Heart right ventricle (tissue), 16 donors: Measurements from ENCODE around the gene PLEKHM3. TPM values are rescaled to one million over a fixed set of nuclear protein-coding genes. Genes with fewer than 3 reads are reported as not detected.
"Not testable (repeated sequence)": the region's sequence is repeated elsewhere in the genome, so short reads cannot be mapped to it uniquely, and the experiment has no call there.

ENCODE experiments used
- ATAC-seq, 8 donors: fragments of 200-7000 bp; cut with Tn5 transposase; one replicate each; pipeline ENCODE4 v1.9.1; 2020; ENCODE audit warnings: mild to moderate bottlenecking in 8 of 8, moderate library complexity in 8 of 8, moderate number of reproducible peaks in 1 of 8
- DNase-seq, 2 donors: peaks; one replicate each; pipeline ENCODE4 v3.0.0-alpha.2; 2020
- H3K27ac ChIP-seq, 10 donors: fragments of 200-600 bp; sonication (generic) in 2 of 10; one replicate each; pipeline versions ENCODE4 v1.5.0 to v1.8.0; 2020 to 2022; ENCODE audit warnings: mild to moderate bottlenecking in 3 of 10
- H3K27me3 ChIP-seq, 7 donors: fragments of 200-600 bp; one replicate each; pipeline ENCODE4 v1.8.0; 2021 to 2022; ENCODE audit warnings: mild to moderate bottlenecking in 2 of 7
- H3K36me3 ChIP-seq, 9 donors: fragments of 200-600 bp; sonication (generic) in 1 of 9; one replicate each; pipeline versions ENCODE4 v1.5.0 to v1.8.0; 2020 to 2022; ENCODE audit warnings: mild to moderate bottlenecking in 2 of 9
- H3K4me1 ChIP-seq, 9 donors: fragments of 200-600 bp; sonication (generic) in 1 of 9; one replicate each; pipeline versions ENCODE4 v1.5.0 to v1.8.0; 2020 to 2022; ENCODE audit warnings: mild to moderate bottlenecking in 4 of 9
- H3K4me3 ChIP-seq, 10 donors: fragments of 200-600 bp; sonication (generic) in 2 of 10; one replicate each; pipeline versions ENCODE4 v1.5.0 to v1.8.0; 2020 to 2022; ENCODE audit warnings: mild to moderate bottlenecking in 7 of 10, moderate library complexity in 2 of 10
- H3K9me3 ChIP-seq, 11 donors: fragments of 200-600 bp in 10 of 11; sonication (generic) in 2 of 11; one replicate each; pipeline versions ENCODE4 v1.5.0 to v1.8.0; 2013 to 2022; ENCODE audit warnings: mild to moderate bottlenecking in 2 of 11, control low read depth in 1 of 11, moderate library complexity in 1 of 11
- CTCF ChIP-seq, 9 donors: fragments of 200-600 bp; sonication (generic) in 2 of 9; IDR thresholded peaks; one replicate each; pipeline versions ENCODE4 v1.5.0 to v1.8.0; 2021 to 2022; ENCODE audit warnings: antibody characterized with exemption in 9 of 9, mild to moderate bottlenecking in 5 of 9, moderate library complexity in 1 of 9
- WGBS, 2 donors: extraction: QIAGEN DNeasy Blood & Tissue Kit; methylation state at CpG; one replicate each; pipeline ENCODE4 v1.1.7; 2013; ENCODE audit warnings: inconsistent platforms in 1 of 2; 5-methylcytosine and 5-hydroxymethylcytosine counted together
- intact Hi-C, 10 donors: fragments of 100-400 bp; cut with DNase I; formaldehyde crosslinking; loops; one replicate each; pipeline versions ENCODE4 v1.11.1 to v1.14.2; 2022
- polyA plus RNA-seq, 2 donors: library from polyadenylated mRNA; stranded (reverse); fragments of 200-250 nt; gene quantifications; one replicate each; pipeline ENCODE4 v1.2.3, GENCODE V29; 2013
- total RNA-seq, 10 donors: library from RNA; stranded (reverse); fragmentation: NEBNext Ultra II Directional in 3 of 10; extraction: Animal tissue kit (Norgen Biotek cat#: 25700) in 3 of 10; gene quantifications; one replicate each; pipeline versions ENCODE4 v1.2.1 to v1.2.4, GENCODE V29; 2021 to 2023
- donor health status: Arrhythmogenic right ventricular cardiomyopathy.
- donor health status: ischemic (EF 13 %, LVEDD 7.1; RV severe dilation, severe dysfunction).
- donor health status: healthy with polysubstance abuse.
- donor health status: DM: no; HTN: yes; CAD: no.
- donor health status: DM: no; HTN: no; CAD: no.
- donor health status: ischemic (EF 25% LVEDD 6.9; RV normal size, moderate dysfunction).
- donor health status: ischemic (EF 25% LVEDD 5.7; RV mildly dilated, moderate dysfunction).
- donor health status: healthy.
- donor health status: DM: yes; HTN: yes; CAD: no.
- donor health status: Ischemic cardiomyopathy.
- donor health status: ischemic (EF 35%, LVEDD 5.7; RV mildly dilated, moderate dysfunction).
- donor health status: nonischemic (EF 11% LVEDD 7.7; RV severe dilation, severe dysfunction).
- donor health status: DM: yes; HTN: yes; CAD: no.
- donor health status: PGD.
- donor health status: ischemic (EF 29% LVEDD 5.4; RV normal size, mild dysfunction).
- donor health status: nonischemic (EF 23%, LVEDD 6.1; RV moderate dilation, normal function).

The PLEKHM3 gene
- total and polyA plus RNA-seq, 12 donors: 2.5 to 16.2 (median 14.9) TPM

- Histone ChIP-seq H3K27me3 (no peaks in the 10 kb centered on the region), H3K9me3 (no peaks in the 10 kb centered on the region), H3K4me1 (peaks cover 0 to 10% (median 0%) of the 10 kb centered on the region in 9 donors), H3K27ac (no peak overlapping the region), H3K36me3 (peaks cover 0 to 13% (median 0%) of the 10 kb centered on the region in 9 donors), H3K4me3 (no peak overlapping the region)
- no peak for ATAC-seq
- WGBS, 2 donors: 96 to 99% methylated on average over 14 of the region's 14 CpGs
- no peak for DNase-seq
- intact Hi-C loops: no loop called here
- no peak for TF ChIP-seq CTCF (IDR thresholded peaks at IDR 0.05)
These were observed 111.5 kb downstream of the PLEKHM3 start for GRCh38 chr2:207913772-207914358.

GRCh38 chr2:207911856-207912255 lies 113.5 kb downstream of the PLEKHM3 start:
- H3K27me3 ChIP-seq: no peaks in the 10 kb centered on the region
- DNase-seq: no peak
- no peak overlapping the region for H3K27ac ChIP-seq
- WGBS, 2 donors: 50 to 53% methylated on average over 3 of the region's 3 CpGs
- peaks cover 0 to 10% (median 0%) of the 10 kb centered on the region in 9 donors for H3K4me1 ChIP-seq
- intact Hi-C loops: no loop called here
- no peaks in the 10 kb centered on the region for H3K9me3 ChIP-seq
- H3K4me3 ChIP-seq: no peak overlapping the region
- ATAC-seq: no peak
- TF ChIP-seq CTCF (IDR thresholded peaks at IDR 0.05): no peak
- H3K36me3 ChIP-seq: peaks cover 0 to 20% (median 5%) of the 10 kb centered on the region in 9 donors

GRCh38 chr2:207911215-207911614 lies 114.1 kb downstream of the PLEKHM3 start:
- no peak overlapping the region for H3K27ac ChIP-seq
- H3K36me3 ChIP-seq: peaks cover 0 to 20% (median 5%) of the 10 kb centered on the region in 9 donors
- no peak overlapping the region for H3K4me3 ChIP-seq
- peaks cover 0 to 10% (median 0%) of the 10 kb centered on the region in 9 donors for H3K4me1 ChIP-seq
- WGBS, 2 donors: 95 to 97% methylated on average over 1 of the region's 1 CpG
- ATAC-seq (no peak), DNase-seq (no peak)
- no peaks in the 10 kb centered on the region for H3K9me3 ChIP-seq
- intact Hi-C loops: no loop called here
- no peak for TF ChIP-seq CTCF (IDR thresholded peaks at IDR 0.05)
- no peaks in the 10 kb centered on the region for H3K27me3 ChIP-seq

- 97 to 98% methylated on average over 5 of the region's 5 CpGs for WGBS, 2 donors
- H3K36me3 ChIP-seq: peaks cover 0 to 18% (median 0%) of the 10 kb centered on the region in 9 donors
- H3K27me3 ChIP-seq, DNase-seq, H3K4me1 ChIP-seq, H3K9me3 ChIP-seq, ATAC-seq, H3K4me3 ChIP-seq, intact Hi-C loops, H3K27ac ChIP-seq: not testable (repeated sequence)
These were observed 118.8 kb downstream of the PLEKHM3 start for GRCh38 chr2:207906495-207906894.

GRCh38 chr2:207905546-207905945 lies 119.8 kb downstream of the PLEKHM3 start:
- Histone ChIP-seq H3K4me3 (no peak overlapping the region), H3K9me3 (no peaks in the 10 kb centered on the region), H3K36me3 (peaks cover 0 to 27% (median 4%) of the 10 kb centered on the region in 9 donors), H3K27me3 (no peaks in the 10 kb centered on the region), H3K4me1 (no peaks in the 10 kb centered on the region), H3K27ac (no peak overlapping the region)
- intact Hi-C loops: no loop called here
- no peak for TF ChIP-seq CTCF (IDR thresholded peaks at IDR 0.05)
- DNase-seq (no peak), ATAC-seq (no peak)
- WGBS, 2 donors: 56 to 67% methylated on average over 1 of the region's 1 CpG
